Suprapubic skin (tissue), 4 donors: ENCODE measurements around the gene MLXIPL. TPM values are rescaled to one million over a fixed set of nuclear protein-coding genes. Genes with fewer than 3 reads are reported as not detected.
"Not testable (repeated sequence)": the region's sequence is repeated elsewhere in the genome, so short reads cannot be mapped to it uniquely, and the experiment has no call there.

Experiments
- DNase-seq, 2 donors: peaks; one replicate each; pipeline ENCODE4 v3.0.0-alpha.2; 2019; ENCODE audit warnings: low spot score in 2 of 2
- H3K27ac ChIP-seq: fragments of 200-600 bp; sonication (generic); one replicate; pipeline ENCODE4 v1.5.1; 2019
- H3K27me3 ChIP-seq: fragments of 200-600 bp; sonication (generic); one replicate; pipeline ENCODE4 v1.5.1; 2019
- H3K36me3 ChIP-seq: fragments of 200-600 bp; sonication (generic); one replicate; pipeline ENCODE4 v1.5.1; 2019
- H3K4me1 ChIP-seq: fragments of 200-600 bp; sonication (generic); one replicate; pipeline ENCODE4 v1.5.1; 2019
- H3K4me3 ChIP-seq: fragments of 200-600 bp; sonication (generic); one replicate; pipeline ENCODE4 v1.5.1; 2019; ENCODE audit warnings: mild to moderate bottlenecking
- H3K9me3 ChIP-seq: fragments of 200-600 bp; sonication (generic); one replicate; pipeline ENCODE4 v1.5.1; 2019
- CTCF ChIP-seq, 2 donors: fragments of 200-600 bp in 1 of 2; fragments of 450-650 bp in 1 of 2; sonication (generic) in 1 of 2; IDR thresholded peaks; one replicate each; pipeline ENCODE4 v1.5.1; 2016 to 2019; ENCODE audit warnings: antibody characterized with exemption in 2 of 2, mild to moderate bottlenecking in 1 of 2, moderate library complexity in 1 of 2
- EP300 ChIP-seq: sonication (generic); formaldehyde crosslinking; IDR thresholded peaks from one replicate; pipeline ENCODE4 v1.6.1; 2017; ENCODE audit warnings: antibody characterized with exemption
- POLR2A ChIP-seq, 2 donors: fragments of 450-650 bp; IDR thresholded peaks; one replicate each; pipeline ENCODE4 v1.6.1; 2017; ENCODE audit warnings: antibody characterized with exemption in 2 of 2, mild to moderate bottlenecking in 2 of 2, moderate library complexity in 2 of 2
- POLR2AphosphoS5 ChIP-seq, 3 donors: sonication (generic); formaldehyde crosslinking; IDR thresholded peaks; one replicate each; pipeline ENCODE4 v1.6.1; 2017; ENCODE audit warnings: antibody characterized with exemption in 3 of 3
- WGBS: methylation state at CpG from one replicate; pipeline ENCODE4 v1.1.5; 2018; 5-methylcytosine and 5-hydroxymethylcytosine counted together
- total RNA-seq, 4 donors: library from RNA; depleted of rRNA; stranded (reverse); fragments of >200 nt; gene quantifications; one replicate each; pipeline ENCODE4 v1.1.0, GENCODE V29; 2016

The MLXIPL gene
- total RNA-seq, 4 donors from 2014 or later, result 1.9 to 9.3 (median 2.7) TPM

- 97% methylated on average over 12 of the region's 12 CpGs for WGBS
- TF ChIP-seq EP300 (no peak), CTCF (IDR thresholded peaks at IDR 0.05) (no peak), POLR2AphosphoS5 (IDR thresholded peaks at IDR 0.05) (no peak), POLR2A (IDR thresholded peaks at IDR 0.05) (no peak)
- H3K27ac ChIP-seq, result no peak overlapping the region
Observed at GRCh38 chr7:73586911-73587310, 37.4 kb downstream of the MLXIPL start.

GRCh38 chr7:73585196-73585595, 39.1 kb downstream of the MLXIPL start:
- Histone ChIP-seq H3K9me3 (no peaks in the 10 kb centered on the region), H3K27ac (no peak overlapping the region), H3K4me1 (peaks cover 4% of the 10 kb centered on the region), H3K27me3 (no peaks in the 10 kb centered on the region), H3K36me3 (no peaks in the 10 kb centered on the region), H3K4me3 (no peak overlapping the region)
- WGBS, result 75% methylated on average over 2 of the region's 2 CpGs
- no peak for TF ChIP-seq POLR2A (IDR thresholded peaks at IDR 0.05)
- TF ChIP-seq CTCF (IDR thresholded peaks at IDR 0.05), result no peak
- TF ChIP-seq EP300, result no peak
- no peak for TF ChIP-seq POLR2AphosphoS5 (IDR thresholded peaks at IDR 0.05)
- no peak for DNase-seq

More at GRCh38 chr7:73586911-73587310, 37.4 kb downstream of the MLXIPL start:
- H3K4me3 ChIP-seq, result no peak overlapping the region
- H3K27me3 ChIP-seq, result no peaks in the 10 kb centered on the region
- H3K4me1 ChIP-seq, result peaks cover 4% of the 10 kb centered on the region
- H3K36me3 ChIP-seq, result no peaks in the 10 kb centered on the region
- H3K9me3 ChIP-seq, result no peaks in the 10 kb centered on the region
- no peak for DNase-seq

GRCh38 chr7:73582664-73583202, 41.6 kb downstream of the MLXIPL start:
- DNase-seq, result no peak
- H3K4me1 ChIP-seq, result peaks cover 11% of the 10 kb centered on the region
- TF ChIP-seq POLR2AphosphoS5 (IDR thresholded peaks at IDR 0.05), result no peak
- no peak for TF ChIP-seq EP300
- TF ChIP-seq POLR2A (IDR thresholded peaks at IDR 0.05), result no peak
- TF ChIP-seq CTCF (IDR thresholded peaks at IDR 0.05), result no peak
- WGBS, result 98% methylated on average over 6 of the region's 6 CpGs
- no peaks in the 10 kb centered on the region for H3K36me3 ChIP-seq
- no peak overlapping the region for H3K4me3 ChIP-seq
- H3K27me3 ChIP-seq, result no peaks in the 10 kb centered on the region
- no peak overlapping the region for H3K27ac ChIP-seq
- no peaks in the 10 kb centered on the region for H3K9me3 ChIP-seq

GRCh38 chr7:73581006-73581405, 43.3 kb downstream of the MLXIPL start:
- H3K4me1 ChIP-seq, result peaks cover 28% of the 10 kb centered on the region
- H3K27ac ChIP-seq, DNase-seq, H3K36me3 ChIP-seq, H3K27me3 ChIP-seq, H3K4me3 ChIP-seq, H3K9me3 ChIP-seq: not testable (repeated sequence)
- WGBS, result 84% methylated on average over 9 of the region's 9 CpGs

GRCh38 chr7:73578342-73579128, 45.8 kb downstream of the MLXIPL start, which contains the start of gene TBL2:
TBL2 (minus strand) TSS chr7:73578579; CDS start chr7:73578549, 30 bp downstream.
- Histone ChIP-seq H3K4me1 (peaks cover 28% of the 10 kb centered on the region), H3K9me3 (no peaks in the 10 kb centered on the region), H3K27ac (peak within 1 kb of the TSS; percentile 89), H3K4me3 (peak within 1 kb of the TSS; percentile 83), H3K27me3 (no peaks in the 10 kb centered on the region), H3K36me3 (peaks cover 17% of the 10 kb centered on the region)
- DNase-seq, result peak; percentile 99
- TF ChIP-seq POLR2A (IDR thresholded peaks at IDR 0.05), result peak; percentile 65 to 79
- TF ChIP-seq POLR2AphosphoS5 (IDR thresholded peaks at IDR 0.05), result peak in 1 of 3 donors; percentile 18
- no peak for TF ChIP-seq EP300
- peak in 1 of 2 donors; percentile 9 for TF ChIP-seq CTCF (IDR thresholded peaks at IDR 0.05)
- WGBS, result 0% methylated on average over 7 of the region's 75 CpGs
